Measurements from ENCODE around the gene ATXN7L1. TPM values are rescaled to one million over a fixed set of nuclear protein-coding genes. Genes with fewer than 3 reads are reported as not detected.

Gene ATXN7L1
- polyA plus RNA-seq, 1 of the 3 experiments (the other 2 are of a cell fraction) = 6.0 TPM

- no peak for DNase-seq
- CTCF ChIA-PET = no interaction called here
- 94% methylated on average over 8 of the region's 8 CpGs for WGBS (ENCODE audit: low lambda C conversion rate)
- no peaks in the 10 kb centered on the region for H3K27me3 ChIP-seq (ENCODE audit: insufficient read depth)
- H3K9me3 ChIP-seq = no peaks in the 10 kb centered on the region
- POLR2A ChIA-PET = no interaction called here
- no peak overlapping the region for H2AFZ ChIP-seq (ENCODE audit: low read depth)
- H3K36me3 ChIP-seq (replicated peaks in 1 of 2; ENCODE audit: control insufficient read depth in 1 of 2, insufficient read depth in 2 of 2, low read length in 1 of 2) = peaks cover 0 to 7% of the 10 kb centered on the region in 2 experiments
- H3K4me2 ChIP-seq = no peak overlapping the region
- no peaks in the 10 kb centered on the region for H3K9me2 ChIP-seq
- no peak for TF ChIP-seq MXI1 (IDR thresholded peaks at IDR 0.05; ENCODE audit: low read depth, low read length)
- TF ChIP-seq FOXJ3 (CRISPR knock-in tag; IDR thresholded peaks at IDR 0.05) = no peak
- TF ChIP-seq USF1 (IDR thresholded peaks at IDR 0.05; ENCODE audit: borderline replicate concordance, low read depth) = no peak
- TF ChIP-seq ELF1 (IDR thresholded peaks at IDR 0.05) = no peak
- no peak for TF ChIP-seq USF2 (IDR thresholded peaks at IDR 0.05; ENCODE audit: borderline replicate concordance, low read depth, low read length)
- TF ChIP-seq TEAD4 (IDR thresholded peaks at IDR 0.05; ENCODE audit: borderline replicate concordance, insufficient read depth) = no peak
- no peak for TF ChIP-seq ZBTB33 (IDR thresholded peaks at IDR 0.05; ENCODE audit: borderline replicate concordance, low read depth)
- no peak for TF ChIP-seq REST (IDR thresholded peaks at IDR 0.05; ENCODE audit: low read depth, low read length)
- no peak for TF ChIP-seq FOSL2 (IDR thresholded peaks at IDR 0.05; ENCODE audit: borderline replicate concordance, low read depth)
- TF ChIP-seq YY1 (IDR thresholded peaks at IDR 0.05; ENCODE audit: low read depth) = no peak
- no peak for TF ChIP-seq SIN3A (IDR thresholded peaks at IDR 0.05; ENCODE audit: borderline replicate concordance, low read depth, low read length)
- TF ChIP-seq TAF1 (IDR thresholded peaks at IDR 0.05; ENCODE audit: borderline replicate concordance, low read depth, low read length) = no peak
- TF ChIP-seq GABPA (IDR thresholded peaks at IDR 0.05; ENCODE audit: low read depth) = no peak
- no peak for TF ChIP-seq MAX (IDR thresholded peaks at IDR 0.05; ENCODE audit: low read depth)
- TF ChIP-seq FOXM1 (IDR thresholded peaks at IDR 0.05; ENCODE audit: low read depth) = no peak
- TF ChIP-seq RXRA (IDR thresholded peaks at IDR 0.05; ENCODE audit: borderline replicate concordance, low read depth) = no peak
- no peak for TF ChIP-seq EP300 (IDR thresholded peaks at IDR 0.05; ENCODE audit: borderline replicate concordance in 1 of 2, low read depth in 1 of 2, low read length in 1 of 2)
- TF ChIP-seq IRF3 (IDR thresholded peaks at IDR 0.05; ENCODE audit: low read depth, low read length) = no peak
- TF ChIP-seq RCOR1 (IDR thresholded peaks at IDR 0.05; ENCODE audit: low read length) = no peak
- H4K20me1 ChIP-seq (ENCODE audit: insufficient read depth) = no peaks in the 10 kb centered on the region
- H3K4me1 ChIP-seq (ENCODE audit: control insufficient read depth in 1 of 2, insufficient read depth in 2 of 2, low read depth in 1 of 2, low read length in 1 of 2) = peaks cover 18 to 37% of the 10 kb centered on the region in 2 experiments
- H3K9ac ChIP-seq = no peak overlapping the region
- H3K4me3 ChIP-seq (ENCODE audit: low read depth in 2 of 2, low read length in 1 of 2) = no peak overlapping the region
- H3K27ac ChIP-seq (ENCODE audit: low read depth in 2 of 2, low read length in 1 of 2) = no peak overlapping the region
- no peaks in the 10 kb centered on the region for H3F3A ChIP-seq (replicated peaks; ENCODE audit: insufficient read depth)
- no peaks in the 10 kb centered on the region for H3K79me2 ChIP-seq (ENCODE audit: insufficient read depth)
Observed at GRCh38 chr7:105792488-105793370, 83.7 kb downstream of the ATXN7L1 start.

All from SK-N-SH (cell line).